Endometrium (tissue), 2 donors: ENCODE data around the gene ZBTB45.
A peak's percentile ranks its signal among the peaks of the same experiment; 100 is the strongest.
"Not testable (repeated sequence)": the region's sequence is repeated elsewhere in the genome, so short reads cannot be mapped to it uniquely, and the experiment has no call there.

Experiments used
- FAIRE-seq: peaks from 2 replicates; lab custom pipeline; 2012; peaks lifted over from hg19 to GRCh38; lab: Jason Lieb, UNC
- donor health status: control.
- donor health status: control.

The ZBTB45 gene

GRCh38 chr19:58510084-58510862 lies 9.3 kb downstream of the ZBTB45 start:
- FAIRE-seq = no peak

- no peak for FAIRE-seq
Measured at GRCh38 chr19:58509731-58510083, 9.9 kb downstream of the ZBTB45 start.

GRCh38 chr19:58507602-58508223 lies 11.9 kb downstream of the ZBTB45 start:
- FAIRE-seq = not testable (repeated sequence)

- FAIRE-seq = no peak
Measured at GRCh38 chr19:58500242-58500641, 19.4 kb downstream of the ZBTB45 start.

GRCh38 chr19:58499021-58499927 lies 20.3 kb downstream of the ZBTB45 start:
- FAIRE-seq = peak; percentile 55

GRCh38 chr19:58498316-58499020 lies 21.1 kb downstream of the ZBTB45 start:
- no peak for FAIRE-seq

GRCh38 chr19:58497634-58498170 lies 21.9 kb downstream of the ZBTB45 start:
- no peak for FAIRE-seq

GRCh38 chr19:58492265-58492664 lies 27.3 kb downstream of the ZBTB45 start:
- no peak for FAIRE-seq

- FAIRE-seq = no peak
Measured at GRCh38 chr19:58491393-58491792, 28.2 kb downstream of the ZBTB45 start.

GRCh38 chr19:58484349-58484748 lies 35.3 kb downstream of the ZBTB45 start:
- not testable (repeated sequence) for FAIRE-seq

- FAIRE-seq = no peak
Measured at GRCh38 chr19:58483776-58484175, 35.8 kb downstream of the ZBTB45 start.

- no peak for FAIRE-seq
Measured at GRCh38 chr19:58482372-58482771, 37.2 kb downstream of the ZBTB45 start.

- no peak for FAIRE-seq
Measured at GRCh38 chr19:58480831-58481230, 38.8 kb downstream of the ZBTB45 start.

- FAIRE-seq = no peak
Measured at GRCh38 chr19:58480481-58480830, 39.2 kb downstream of the ZBTB45 start.

- no peak for FAIRE-seq
Measured at GRCh38 chr19:58479736-58480480, 39.7 kb downstream of the ZBTB45 start.

- no peak for FAIRE-seq
Measured at GRCh38 chr19:58479303-58479702, 40.3 kb downstream of the ZBTB45 start.

- no peak for FAIRE-seq
Measured at GRCh38 chr19:58477871-58478270, 41.7 kb downstream of the ZBTB45 start.

- FAIRE-seq = no peak
Measured at GRCh38 chr19:58477130-58477529, 42.5 kb downstream of the ZBTB45 start.

- no peak for FAIRE-seq
Measured at GRCh38 chr19:58476498-58477015, 43.1 kb downstream of the ZBTB45 start.

GRCh38 chr19:58475714-58476497 lies 43.7 kb downstream of the ZBTB45 start, which contains the start of gene ZNF446:
ZNF446 (plus strand) TSS chr19:58476352; CDS start chr19:58477219, 867 bp downstream.
- peak; percentile 92 for FAIRE-seq
